Measurements from ENCODE around the gene STAP2.

Gene STAP2

DNA sequence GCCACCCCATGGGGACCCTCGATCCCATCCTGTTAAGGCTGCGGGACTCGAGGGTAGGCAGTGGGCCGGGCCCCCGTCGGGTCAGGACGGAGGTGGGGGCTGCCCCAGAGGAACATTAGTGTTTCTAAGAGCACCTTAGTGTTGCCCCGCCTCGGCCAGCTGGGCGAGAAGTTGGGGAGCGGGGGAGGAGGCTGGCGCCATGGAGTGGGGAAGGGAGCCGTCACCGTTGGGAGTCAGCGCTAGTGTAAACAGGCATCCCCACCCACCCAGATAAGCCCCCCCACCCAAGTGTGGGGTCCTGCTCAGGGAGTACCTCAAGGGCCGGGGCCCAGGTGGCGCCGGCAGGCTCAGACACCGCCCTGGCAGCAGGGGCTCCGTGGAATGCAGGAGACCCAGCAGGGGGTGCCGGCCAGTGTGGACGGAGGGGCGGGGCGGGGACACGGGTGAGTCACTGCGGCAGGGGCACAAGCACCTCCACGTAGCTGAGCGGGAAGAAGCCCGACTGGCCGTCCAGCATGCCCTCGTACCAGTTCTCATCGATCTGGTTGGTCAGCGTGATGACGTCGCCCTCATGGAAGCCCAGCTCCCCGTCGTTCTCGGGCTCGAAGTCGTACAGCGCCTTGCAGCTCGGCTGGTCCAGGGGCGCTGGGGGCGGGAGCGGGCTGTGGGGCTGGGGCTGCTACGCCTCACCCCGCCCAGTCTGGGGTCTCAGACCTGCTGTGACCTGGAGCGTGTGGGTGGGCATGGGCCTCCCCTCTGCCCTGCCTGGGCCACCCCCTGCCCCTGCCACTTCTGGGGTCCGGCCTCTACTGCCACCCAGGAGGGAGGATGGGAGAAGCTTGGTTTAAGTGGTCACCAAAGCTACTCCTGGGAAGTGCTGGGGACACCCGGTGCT is 22.8 kb upstream of the STAP2 start:
- FAIRE-seq: no peak
- TF ChIP-seq POLR2A (IDR thresholded peaks at IDR 0.05; ENCODE audit: low read depth, low read length) (peak; percentile 2; the same call in 1 of the 2 replicates), TAF1 (IDR thresholded peaks at IDR 0.05; ENCODE audit: borderline replicate concordance, low read depth, low read length) (no peak)
- DNase-seq (ENCODE audit: insufficient read length): no peak

DNA sequence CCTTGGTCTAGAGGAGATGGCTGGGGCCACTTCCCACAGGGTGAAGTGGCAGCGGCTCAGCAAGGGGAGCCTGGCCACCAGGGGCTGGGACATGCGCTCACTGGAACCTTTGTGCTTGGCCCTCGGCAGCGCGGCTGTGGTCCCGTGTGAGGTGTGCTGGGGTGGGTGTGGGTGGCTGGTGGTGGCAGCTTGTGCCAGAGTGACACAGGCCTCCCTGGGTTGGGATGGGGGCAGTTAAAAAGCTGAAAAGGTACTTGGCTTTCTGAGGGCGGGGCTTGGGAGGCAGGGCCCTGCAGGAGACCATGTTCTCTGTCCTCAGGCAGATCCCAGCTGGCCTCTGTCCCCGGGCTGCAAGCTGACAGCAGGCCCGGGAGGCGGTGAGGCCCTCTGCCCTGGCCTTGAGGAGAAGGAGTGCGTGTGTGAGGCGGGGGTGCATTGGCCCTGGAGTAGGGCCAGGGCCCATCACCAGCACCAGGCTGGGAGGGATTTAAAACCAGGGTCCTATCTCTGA is 22.1 kb upstream of the STAP2 start:
- TF ChIP-seq POLR2AphosphoS5 (IDR thresholded peaks at IDR 0.05; ENCODE audit: low read depth, low read length): no peak
- no peak for TF ChIP-seq TAF1 (IDR thresholded peaks at IDR 0.05; ENCODE audit: borderline replicate concordance, low read depth, low read length)
- no peak; the same call in 1 of the 2 replicates for TF ChIP-seq POLR2A (IDR thresholded peaks at IDR 0.05; ENCODE audit: low read depth, low read length)
- FAIRE-seq (no peak), DNase-seq (ENCODE audit: insufficient read length) (no peak)

DNA sequence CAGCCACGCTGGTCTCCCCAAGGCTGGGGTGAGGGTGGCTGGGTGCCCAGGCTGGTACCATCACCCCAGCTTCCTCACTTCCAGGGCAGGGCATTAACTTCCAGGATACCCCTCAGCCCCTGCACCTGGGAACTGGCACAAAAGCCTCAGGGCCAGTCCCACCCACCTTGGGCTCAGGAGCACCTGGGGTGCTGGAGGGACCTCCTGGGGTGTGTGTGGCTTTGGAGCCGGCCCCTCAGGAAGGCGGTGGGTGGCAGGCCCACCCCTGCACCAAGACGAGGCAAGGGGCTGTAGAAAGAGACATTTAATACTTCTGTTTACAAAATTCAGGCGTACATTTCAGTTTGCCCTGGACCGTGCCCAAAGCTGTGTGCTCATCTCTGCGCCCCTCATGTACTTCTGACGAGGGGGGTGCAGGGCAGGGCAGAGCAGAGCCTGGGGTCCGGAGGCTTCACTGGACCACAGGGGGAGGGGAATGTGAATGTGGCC is 21.5 kb upstream of the STAP2 start:
- TF ChIP-seq TAF1 (IDR thresholded peaks at IDR 0.05; ENCODE audit: borderline replicate concordance, low read depth, low read length): no peak
- 0 out of 2 replicates have a peak, but pooled peaks have one; percentile 12 for TF ChIP-seq POLR2AphosphoS5 (IDR thresholded peaks at IDR 0.05; ENCODE audit: low read depth, low read length)
- no peak for TF ChIP-seq POLR2A (IDR thresholded peaks at IDR 0.05; ENCODE audit: low read depth, low read length)
- FAIRE-seq: no peak
- no peak for DNase-seq (ENCODE audit: insufficient read length)

DNA sequence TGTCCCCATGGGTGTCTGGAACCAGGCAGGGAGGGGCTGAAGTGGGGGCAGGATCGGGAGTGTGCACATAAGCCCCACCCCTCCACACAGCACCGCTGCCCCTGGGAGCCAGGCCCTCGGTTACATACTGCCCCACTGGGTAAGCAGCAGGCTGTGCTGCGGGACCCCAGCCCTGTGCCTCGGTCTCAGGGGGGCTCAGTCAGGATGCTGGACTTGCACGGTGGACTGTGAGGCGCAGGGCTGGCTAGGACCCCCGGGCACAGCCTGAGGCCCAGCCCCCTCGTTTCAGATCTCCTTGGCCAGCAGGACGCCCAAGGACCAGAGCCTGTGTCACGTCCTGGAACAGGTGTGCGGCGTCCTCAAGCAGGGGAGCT is 21.0 kb upstream of the STAP2 start:
- FAIRE-seq (no peak), DNase-seq (ENCODE audit: insufficient read length) (no peak)
- TF ChIP-seq POLR2AphosphoS5 (IDR thresholded peaks at IDR 0.05; ENCODE audit: low read depth, low read length) (0 out of 2 replicates have a peak, but pooled peaks have one; percentile 29), TAF1 (IDR thresholded peaks at IDR 0.05; ENCODE audit: borderline replicate concordance, low read depth, low read length) (no peak)

DNA sequence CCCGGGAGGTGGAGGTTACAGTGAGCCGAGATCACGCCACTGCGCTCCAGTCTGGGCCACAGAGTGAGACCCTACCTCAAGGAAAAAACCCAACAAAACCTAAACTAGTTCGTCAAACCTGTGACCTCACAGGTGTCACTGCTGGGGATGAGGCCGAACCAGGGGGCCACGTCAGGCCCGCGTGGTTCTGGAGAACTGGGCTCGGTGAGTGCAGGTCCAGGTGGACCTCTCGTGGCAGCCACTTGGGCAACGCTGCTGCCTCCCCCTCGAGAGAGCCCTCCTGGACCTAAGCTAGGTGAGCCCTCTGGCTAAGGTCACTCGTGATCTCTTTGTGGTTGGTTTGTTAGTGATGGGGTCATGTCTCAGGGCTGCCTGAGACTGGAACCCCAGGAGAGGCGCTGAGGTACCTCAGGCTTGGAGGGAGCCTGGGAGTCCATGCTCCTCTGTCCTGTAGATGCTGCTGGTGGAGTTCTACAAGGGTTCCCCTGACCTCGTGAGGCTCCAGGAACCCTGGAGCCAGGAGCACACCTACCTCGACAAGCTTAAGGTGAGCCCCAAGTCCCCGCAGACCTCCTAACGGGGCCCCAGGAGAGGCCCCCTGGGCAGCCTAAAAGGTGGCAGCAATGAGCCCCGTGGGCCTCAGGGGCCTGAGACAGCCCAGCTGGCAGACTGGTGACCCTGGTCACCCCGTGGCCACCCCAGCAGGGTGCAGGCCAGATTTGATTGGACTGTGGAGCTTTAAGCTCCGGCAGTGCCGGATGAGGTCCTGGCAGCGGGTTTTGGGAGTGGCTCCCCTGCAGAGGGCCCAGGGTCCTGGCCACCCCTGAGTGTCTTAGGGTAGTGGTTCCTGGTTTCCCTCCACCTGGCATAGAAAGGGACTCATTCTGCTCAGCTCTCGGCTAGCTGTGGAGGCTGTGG is 20.3 kb upstream of the STAP2 start:
- no peak for FAIRE-seq
- no peak for DNase-seq (ENCODE audit: insufficient read length)
- no peak for TF ChIP-seq POLR2A (IDR thresholded peaks at IDR 0.05; ENCODE audit: low read depth, low read length)
- TF ChIP-seq POLR2AphosphoS5 (IDR thresholded peaks at IDR 0.05; ENCODE audit: low read depth, low read length): no peak
- TF ChIP-seq TAF1 (IDR thresholded peaks at IDR 0.05; ENCODE audit: borderline replicate concordance, low read depth, low read length): no peak

DNA sequence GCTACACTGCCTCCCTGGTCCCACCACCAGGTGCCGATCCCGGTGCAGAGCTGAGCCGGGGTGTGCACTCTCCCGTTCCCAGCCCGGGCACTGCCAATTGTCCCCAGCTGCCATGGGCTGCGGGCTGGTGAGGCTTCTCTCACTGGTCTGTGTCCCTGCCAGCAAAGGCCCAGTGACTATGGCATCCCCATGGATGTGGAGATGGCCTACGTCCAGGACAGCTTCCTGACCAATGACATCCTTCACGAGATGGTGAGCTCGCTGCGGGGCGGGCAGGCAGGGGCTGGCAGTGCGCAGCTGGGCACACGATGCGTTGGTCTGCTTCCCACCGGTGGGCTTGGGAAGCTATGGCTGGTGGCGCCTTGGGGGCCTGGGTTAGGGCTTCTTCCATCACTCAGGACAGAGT is 19.3 kb upstream of the STAP2 start:
- DNase-seq (ENCODE audit: insufficient read length) (no peak), FAIRE-seq (no peak)
- TF ChIP-seq POLR2A (IDR thresholded peaks at IDR 0.05; ENCODE audit: low read depth, low read length) (no peak), POLR2AphosphoS5 (IDR thresholded peaks at IDR 0.05; ENCODE audit: low read depth, low read length) (no peak; the same call in 1 of the 2 replicates), TAF1 (IDR thresholded peaks at IDR 0.05; ENCODE audit: borderline replicate concordance, low read depth, low read length) (no peak)

DNA sequence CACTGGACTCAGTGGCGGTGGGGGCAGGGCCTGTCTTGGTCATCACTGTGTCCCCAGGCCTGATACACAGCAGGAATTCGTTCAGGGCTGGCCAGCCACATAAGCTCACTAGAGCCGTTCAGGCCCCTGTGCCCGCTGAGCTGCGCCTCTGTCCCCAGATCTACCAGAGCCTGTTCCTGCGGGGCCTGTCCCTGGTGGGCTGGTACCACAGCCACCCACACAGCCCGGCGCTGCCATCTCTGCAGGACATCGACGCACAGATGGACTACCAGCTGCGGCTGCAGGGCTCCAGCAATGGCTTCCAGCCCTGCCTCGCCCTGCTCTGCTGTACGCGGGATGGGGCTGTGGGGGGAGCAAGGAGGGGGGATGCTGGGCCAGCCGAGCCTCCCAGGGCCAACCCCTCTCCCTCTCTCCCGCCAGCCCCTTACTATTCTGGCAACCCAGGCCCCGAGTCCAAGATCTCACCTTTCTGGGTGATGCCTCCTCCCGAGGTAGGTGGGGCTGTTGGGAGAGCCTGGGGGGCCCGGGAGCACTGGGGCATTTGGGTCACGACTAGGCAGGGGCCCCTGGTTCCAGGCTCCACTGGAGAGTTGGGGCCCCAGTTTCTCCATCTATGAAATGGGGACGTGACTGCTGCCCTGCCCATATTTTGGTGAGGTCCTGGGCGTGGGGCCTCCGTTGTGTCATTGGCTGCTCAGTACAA is 18.6 kb upstream of the STAP2 start:
- DNase-seq (ENCODE audit: insufficient read length) (no peak), FAIRE-seq (no peak)
- no peak for TF ChIP-seq POLR2A (IDR thresholded peaks at IDR 0.05; ENCODE audit: low read depth, low read length)
- TF ChIP-seq TAF1 (IDR thresholded peaks at IDR 0.05; ENCODE audit: borderline replicate concordance, low read depth, low read length): no peak
- peak; percentile 44 for TF ChIP-seq POLR2AphosphoS5 (IDR thresholded peaks at IDR 0.05; ENCODE audit: low read depth, low read length)

DNA sequence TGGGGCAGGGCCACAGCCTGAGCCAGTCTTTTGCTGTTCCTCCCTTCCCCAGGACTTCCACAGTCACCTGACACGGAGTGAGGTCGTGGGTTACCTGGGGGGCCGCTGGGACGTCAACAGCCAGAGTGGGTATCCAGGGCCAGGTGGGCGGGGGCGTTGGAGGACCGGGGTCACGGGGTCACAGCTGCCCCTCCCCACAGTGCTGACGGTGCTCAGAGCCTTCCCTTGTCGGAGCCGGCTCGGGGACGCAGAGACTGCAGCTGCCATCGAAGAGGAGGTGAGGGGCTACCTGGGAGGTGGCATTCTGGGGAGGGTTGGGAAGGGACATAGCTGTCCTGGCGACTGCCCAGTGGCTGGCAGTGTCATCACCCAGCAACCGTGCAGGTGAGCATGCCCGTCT is 16.3 kb upstream of the STAP2 start:
- FAIRE-seq (no peak), DNase-seq (ENCODE audit: insufficient read length) (no peak)
- TF ChIP-seq POLR2AphosphoS5 (IDR thresholded peaks at IDR 0.05; ENCODE audit: low read depth, low read length): no peak
- no peak for TF ChIP-seq POLR2A (IDR thresholded peaks at IDR 0.05; ENCODE audit: low read depth, low read length)
- no peak for TF ChIP-seq TAF1 (IDR thresholded peaks at IDR 0.05; ENCODE audit: borderline replicate concordance, low read depth, low read length)

DNA sequence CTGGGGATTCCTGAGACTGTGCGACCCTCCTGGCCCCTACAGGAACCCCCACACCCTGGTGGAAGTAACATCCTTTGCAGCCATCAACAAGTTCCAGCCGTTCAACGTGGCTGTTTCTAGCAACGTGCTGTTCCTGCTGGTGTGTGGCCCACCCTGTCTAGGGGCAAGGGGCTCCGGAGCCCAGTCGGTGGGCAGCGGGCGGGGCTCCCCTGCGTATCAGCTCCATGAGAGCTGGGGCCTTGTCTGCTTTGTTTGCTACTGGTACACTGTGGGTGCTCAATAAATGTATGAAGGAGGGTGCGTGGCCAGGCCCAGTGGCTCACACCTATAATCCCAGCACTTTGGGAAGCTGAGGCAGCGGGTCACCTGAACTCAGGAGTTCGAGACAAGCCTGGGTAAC is 15.7 kb upstream of the STAP2 start:
- TF ChIP-seq POLR2AphosphoS5 (IDR thresholded peaks at IDR 0.05; ENCODE audit: low read depth, low read length) (no peak), POLR2A (IDR thresholded peaks at IDR 0.05; ENCODE audit: low read depth, low read length) (no peak), TAF1 (IDR thresholded peaks at IDR 0.05; ENCODE audit: borderline replicate concordance, low read depth, low read length) (no peak)
- no peak for FAIRE-seq
- DNase-seq (ENCODE audit: insufficient read length): no peak

DNA sequence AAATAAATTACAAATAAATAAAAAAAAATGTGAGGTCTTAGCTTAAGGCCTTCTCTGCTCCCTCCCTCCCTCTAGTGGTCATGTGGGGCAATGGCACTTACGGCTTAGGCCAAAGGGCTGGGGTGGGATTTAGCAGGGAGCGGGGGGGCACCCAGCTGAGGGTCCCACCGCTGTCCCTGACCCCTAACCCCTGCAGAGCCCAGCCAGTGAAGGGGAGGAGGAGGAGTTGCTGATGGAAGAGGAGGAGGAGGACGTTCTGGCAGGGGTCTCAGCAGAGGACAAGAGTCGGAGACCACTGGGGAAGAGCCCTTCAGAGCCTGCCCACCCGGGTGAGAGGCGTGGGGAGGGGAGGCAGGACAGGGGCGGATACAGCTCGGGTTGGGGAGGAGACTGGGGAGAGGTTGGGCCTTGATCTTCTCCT is 14.1 kb upstream of the STAP2 start:
- DNase-seq (ENCODE audit: insufficient read length): peak; percentile 71
- FAIRE-seq: no peak
- TF ChIP-seq TAF1 (IDR thresholded peaks at IDR 0.05; ENCODE audit: borderline replicate concordance, low read depth, low read length) (no peak), POLR2A (IDR thresholded peaks at IDR 0.05; ENCODE audit: low read depth, low read length) (no peak), POLR2AphosphoS5 (IDR thresholded peaks at IDR 0.05; ENCODE audit: low read depth, low read length) (no peak)

DNA sequence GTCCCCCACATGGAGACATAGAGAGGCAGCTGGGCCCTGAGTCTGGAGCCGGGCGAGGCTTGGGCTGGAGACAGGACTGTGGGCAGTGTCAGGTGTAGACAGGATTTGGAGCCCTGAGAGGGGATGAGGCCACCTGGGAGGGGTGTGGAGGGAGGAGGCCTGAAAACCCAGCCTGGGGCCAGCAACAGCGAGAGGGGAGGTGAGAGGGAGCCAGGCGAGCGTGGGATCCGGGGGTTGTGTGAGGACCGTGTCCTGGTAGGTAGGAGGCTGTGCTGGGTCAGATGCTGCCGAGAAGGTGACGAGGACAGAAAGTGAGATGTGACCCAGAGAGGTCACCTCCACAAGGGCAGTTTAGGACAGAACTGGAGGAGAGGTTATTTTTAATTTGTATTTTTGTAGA is 12.1 kb upstream of the STAP2 start:
- TF ChIP-seq TAF1 (IDR thresholded peaks at IDR 0.05; ENCODE audit: borderline replicate concordance, low read depth, low read length) (no peak), POLR2AphosphoS5 (IDR thresholded peaks at IDR 0.05; ENCODE audit: low read depth, low read length) (no peak), POLR2A (IDR thresholded peaks at IDR 0.05; ENCODE audit: low read depth, low read length) (no peak)
- FAIRE-seq: no peak
- no peak for DNase-seq (ENCODE audit: insufficient read length)

All from GM12892 (cell line).